ENCODE data around the gene PAXX.

Gene PAXX

GRCh38 chr9:136991993-136992818 is at the start of gene PAXX:
TSS of gene PAXX (plus strand) at chr9:136992422. CDS start at chr9:136992444, 22 bp downstream.
- peak; percentile 82 to 87 for DNase-seq (ENCODE audit: low read depth in 2 of 2, low spot score in 1 of 2)

- no peak for DNase-seq (ENCODE audit: low read depth in 2 of 2, low spot score in 1 of 2)
Measured at GRCh38 chr9:136942881-136943230, 49.4 kb upstream of the PAXX start.

GRCh38 chr9:136943291-136944211 is 48.7 kb upstream of the PAXX start:
- no peak for DNase-seq (ENCODE audit: low read depth in 2 of 2, low spot score in 1 of 2)

GRCh38 chr9:136944212-136944518 is 48.1 kb upstream of the PAXX start:
- DNase-seq (ENCODE audit: low read depth in 2 of 2, low spot score in 1 of 2), result no peak

- DNase-seq (ENCODE audit: low read depth in 2 of 2, low spot score in 1 of 2), result peak; percentile 78 to 82
Measured at GRCh38 chr9:136944519-136945332, 47.5 kb upstream of the PAXX start, which contains the start of the genes C8G and FBXW5. TSS of gene C8G (plus strand) at chr9:136945243. CDS start at chr9:136945321, 78 bp downstream. TSS of gene FBXW5 (minus strand) at chr9:136944738. CDS start at chr9:136944083, 655 bp downstream.

GRCh38 chr9:136945333-136946227 is 46.6 kb upstream of the PAXX start:
- DNase-seq (ENCODE audit: low read depth in 2 of 2, low spot score in 1 of 2), result no peak

GRCh38 chr9:136946228-136947027 is 45.8 kb upstream of the PAXX start:
- DNase-seq (ENCODE audit: low read depth in 2 of 2, low spot score in 1 of 2), result no peak

GRCh38 chr9:136947028-136947891 is 45.0 kb upstream of the PAXX start:
- no peak for DNase-seq (ENCODE audit: low read depth in 2 of 2, low spot score in 1 of 2)

GRCh38 chr9:136947955-136948510 is 44.2 kb upstream of the PAXX start:
- no peak for DNase-seq (ENCODE audit: low read depth in 2 of 2, low spot score in 1 of 2)

- DNase-seq (ENCODE audit: low read depth in 2 of 2, low spot score in 1 of 2), result no peak
Measured at GRCh38 chr9:136949239-136949816, 42.9 kb upstream of the PAXX start.

- peak; percentile 93 to 95 for DNase-seq (ENCODE audit: low read depth in 2 of 2, low spot score in 1 of 2)
Measured at GRCh38 chr9:136949817-136950655, 42.2 kb upstream of the PAXX start.

GRCh38 chr9:136950656-136951276 is 41.5 kb upstream of the PAXX start:
- no peak for DNase-seq (ENCODE audit: low read depth in 2 of 2, low spot score in 1 of 2)

GRCh38 chr9:136951541-136952320 is 40.5 kb upstream of the PAXX start, which contains the start of gene LCN12:
TSS of gene LCN12 (plus strand) at chr9:136952273. CDS start at chr9:136952328, 55 bp downstream.
- no peak for DNase-seq (ENCODE audit: low read depth in 2 of 2, low spot score in 1 of 2)

- DNase-seq (ENCODE audit: low read depth in 2 of 2, low spot score in 1 of 2), result no peak
Measured at GRCh38 chr9:136952321-136952850, 39.8 kb upstream of the PAXX start.
